Nucleus accumbens (tissue), 56 donors: Measurements from ENCODE around the gene CDK15.
"Not testable (repeated sequence)": the region's sequence is repeated elsewhere in the genome, so short reads cannot be mapped to it uniquely, and the experiment has no call there.

Source experiments
- DNase-seq, 56 donors: peaks; one replicate each; lab custom pipeline; 2025; lab: John Stamatoyannopoulos, UW

The CDK15 gene

DNA sequence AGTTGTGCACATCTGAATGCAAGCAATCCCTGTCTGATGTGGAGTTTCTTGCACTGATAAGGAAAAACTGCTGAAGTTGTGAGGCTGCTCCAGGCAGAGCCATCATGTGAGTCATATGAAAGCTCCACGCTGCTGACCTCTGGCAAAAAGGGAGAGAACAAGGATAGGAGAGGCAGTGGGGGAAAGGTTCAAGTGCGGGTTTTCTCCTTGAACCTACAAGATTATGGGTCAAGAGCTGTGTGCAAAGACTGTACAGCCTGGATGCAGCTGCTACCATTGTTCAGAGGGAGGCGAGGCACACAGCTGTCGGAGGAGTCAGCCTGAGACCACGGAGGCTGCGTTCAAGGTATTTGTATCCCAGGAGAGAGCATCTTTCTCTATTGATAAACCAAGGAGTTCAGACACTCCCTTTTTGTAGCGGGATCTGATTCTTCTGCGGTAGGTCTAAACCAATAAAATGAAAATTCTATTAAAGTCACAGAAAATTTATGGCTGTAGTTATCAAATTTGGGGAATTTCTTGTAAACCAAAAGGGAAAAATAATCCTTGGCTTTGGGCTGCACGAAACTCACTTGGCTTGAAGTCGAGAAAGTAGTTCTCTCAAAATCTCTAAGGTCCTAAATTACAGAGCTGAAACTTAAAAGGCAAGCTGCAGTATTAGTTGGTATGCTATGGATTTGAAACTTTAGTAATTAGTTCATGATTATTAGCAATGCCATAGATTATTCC lies at the start of gene CDK15:
CDK15 (plus strand) TSS at position 96 of the 729 bp plus-strand sequence; CDS start at position 224, 128 bp downstream.
- DNase-seq: no peak

DNA sequence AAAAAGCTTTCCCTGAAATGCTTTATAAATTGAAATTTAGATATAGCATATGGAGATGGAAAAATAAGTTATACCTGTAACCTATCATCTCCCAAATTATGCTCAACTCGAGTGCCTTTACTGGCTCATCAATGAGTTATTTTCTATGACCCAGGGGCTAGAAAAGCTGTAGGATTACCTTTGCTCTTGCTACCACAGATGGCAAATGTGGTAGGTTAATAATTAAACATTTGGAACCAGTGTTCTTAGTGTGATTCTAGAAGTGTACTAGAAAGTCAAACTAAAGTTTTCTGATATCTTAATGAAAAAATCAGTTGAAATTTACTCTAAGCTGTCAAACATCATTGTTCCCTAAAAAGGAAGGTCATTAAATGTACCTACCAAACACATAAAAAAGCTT lies 48.1 kb upstream of the CDK15 start:
- DNase-seq: no peak

DNA sequence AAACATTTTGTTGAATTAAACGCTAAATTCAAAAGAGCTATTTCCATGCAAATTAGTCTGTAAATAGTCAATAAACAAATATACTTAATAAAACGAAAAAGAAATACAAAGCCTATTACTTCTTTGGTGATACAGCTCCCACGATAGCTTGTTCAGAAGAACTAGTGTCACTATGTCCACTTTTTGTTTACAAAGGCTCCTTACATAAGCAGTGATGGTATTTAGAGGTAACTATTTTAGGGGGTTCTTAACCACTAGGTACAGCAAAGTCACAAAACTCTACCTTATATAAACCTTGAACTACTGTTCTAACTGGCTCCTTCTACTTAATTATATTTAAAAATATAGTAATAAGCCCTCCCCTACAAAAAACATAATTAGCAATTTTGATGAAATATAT lies 47.5 kb upstream of the CDK15 start:
- no peak for DNase-seq

DNA sequence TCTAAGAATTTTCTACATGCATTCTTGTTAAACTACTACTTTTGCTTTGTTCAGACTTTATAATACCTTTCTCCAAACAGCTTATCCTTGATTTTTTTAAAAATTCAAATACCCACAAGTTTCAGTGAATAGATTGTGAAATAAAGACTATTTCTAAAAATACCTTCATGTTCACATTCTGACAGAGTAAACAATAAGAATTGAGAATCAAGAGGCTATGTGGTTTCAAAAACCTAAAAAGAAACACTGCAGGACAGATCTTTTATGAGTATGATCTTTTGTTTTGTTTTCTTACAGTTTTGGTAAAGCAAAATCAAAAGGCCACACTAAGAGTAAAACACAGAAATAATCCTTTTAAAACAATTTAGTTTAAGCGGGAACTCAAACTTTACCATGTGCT lies 46.8 kb upstream of the CDK15 start:
- no peak for DNase-seq

DNA sequence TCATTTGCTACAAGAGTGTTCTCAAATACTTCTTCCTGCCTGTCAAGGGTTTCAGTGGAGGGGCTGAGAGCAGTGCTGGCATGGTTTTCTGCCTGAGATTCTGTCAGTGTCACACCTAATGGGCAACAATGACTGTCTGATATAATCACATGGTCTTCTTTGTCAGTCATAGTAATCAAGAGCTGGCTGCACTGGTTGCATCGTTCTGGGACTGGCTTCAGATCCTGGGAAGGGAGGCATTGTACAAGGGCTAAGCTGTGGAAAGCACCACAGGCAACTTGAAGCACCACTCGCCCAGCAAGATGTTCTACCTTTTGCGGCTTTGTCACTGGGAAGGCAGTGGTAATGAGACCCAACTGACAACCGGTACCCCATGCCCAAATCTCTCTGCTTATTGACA lies 45.2 kb upstream of the CDK15 start:
- no peak for DNase-seq

DNA sequence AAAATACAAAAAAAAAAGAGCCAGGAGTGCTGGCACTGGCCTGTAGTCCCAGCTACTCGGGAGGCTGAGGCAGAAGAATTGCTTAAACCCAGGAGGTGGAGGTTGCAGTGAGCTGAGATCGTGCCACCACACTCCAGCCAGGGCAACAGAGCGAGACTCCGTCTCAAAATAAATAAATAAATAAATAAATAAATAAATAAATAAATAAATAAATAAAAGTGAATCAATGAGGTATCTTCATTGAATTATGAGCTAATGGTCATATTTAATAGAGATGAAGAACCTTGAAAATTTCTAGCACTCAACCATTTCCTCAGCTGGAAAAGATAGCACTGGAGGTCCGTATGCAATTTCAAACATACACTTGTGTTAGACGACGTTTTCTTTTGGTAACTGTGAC lies 41.9 kb upstream of the CDK15 start:
- DNase-seq: not testable (repeated sequence)

DNA sequence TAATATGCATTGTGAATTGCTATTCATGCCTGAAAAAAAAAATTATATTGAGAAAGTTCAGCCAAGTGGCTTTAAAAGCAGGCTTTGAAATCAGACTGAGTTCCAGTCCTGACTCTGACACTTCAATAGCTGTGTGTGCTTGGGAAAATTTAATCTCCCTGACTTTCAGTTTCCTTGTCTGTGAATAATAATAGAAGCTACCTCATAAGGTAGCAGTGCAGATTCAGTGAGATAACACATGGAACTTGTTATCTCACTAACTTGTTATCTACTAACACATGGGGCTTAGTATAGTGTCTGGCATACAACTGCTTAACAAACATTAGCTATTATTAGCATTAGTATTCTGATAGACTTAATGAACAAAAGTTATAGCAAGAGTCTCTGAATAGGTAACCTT lies 40.5 kb upstream of the CDK15 start:
- DNase-seq: no peak

DNA sequence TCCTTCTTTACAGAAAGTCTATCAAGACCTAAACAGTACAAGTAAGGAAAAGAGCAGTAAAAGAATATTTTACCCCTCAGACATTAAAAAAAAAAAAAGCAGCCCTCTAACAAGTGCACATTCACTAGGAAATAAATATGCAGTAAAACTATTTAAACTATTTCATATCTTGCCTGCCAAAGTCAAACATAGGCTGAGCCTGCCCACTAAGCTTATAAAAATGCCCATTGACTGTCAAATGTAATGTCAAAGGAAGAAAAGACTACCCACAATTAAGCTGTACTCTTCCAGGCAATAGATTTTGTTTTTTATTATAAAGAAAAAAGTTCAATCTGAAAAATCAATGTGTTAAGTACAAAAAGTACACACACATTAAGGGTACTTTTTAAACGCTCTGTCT lies 37.4 kb upstream of the CDK15 start:
- DNase-seq: no peak

DNA sequence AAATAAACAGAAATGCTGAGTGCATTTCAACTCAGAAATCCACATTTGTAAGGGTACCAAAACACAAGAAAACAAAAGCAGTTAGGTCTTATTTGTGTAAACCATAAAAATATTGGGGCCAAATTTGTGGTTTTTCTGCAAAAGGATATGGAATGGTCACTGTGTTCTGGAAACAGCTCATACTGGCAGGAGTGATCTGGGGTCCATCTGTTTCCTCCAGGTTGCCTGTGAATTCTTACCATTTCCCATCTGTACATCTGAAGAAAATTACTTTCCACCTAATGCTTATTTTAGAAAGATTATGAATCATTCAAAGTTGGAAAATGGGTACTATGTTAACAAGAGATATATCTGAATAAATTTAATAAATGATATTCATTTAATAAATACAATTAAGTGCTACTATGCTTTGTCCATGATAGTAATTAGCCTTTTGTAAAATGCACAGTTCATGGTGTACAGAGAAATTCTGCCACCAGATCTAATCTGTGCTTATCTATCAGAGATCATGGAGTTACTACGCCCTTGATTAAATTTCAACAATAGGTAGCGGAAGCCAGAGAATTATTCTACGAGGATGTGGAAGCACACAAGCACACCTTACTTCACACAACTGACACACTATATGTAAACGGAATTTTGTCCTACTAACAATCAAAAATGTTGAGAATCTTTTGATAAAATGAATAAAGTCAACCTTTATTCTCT lies 36.5 kb upstream of the CDK15 start:
- no peak for DNase-seq

DNA sequence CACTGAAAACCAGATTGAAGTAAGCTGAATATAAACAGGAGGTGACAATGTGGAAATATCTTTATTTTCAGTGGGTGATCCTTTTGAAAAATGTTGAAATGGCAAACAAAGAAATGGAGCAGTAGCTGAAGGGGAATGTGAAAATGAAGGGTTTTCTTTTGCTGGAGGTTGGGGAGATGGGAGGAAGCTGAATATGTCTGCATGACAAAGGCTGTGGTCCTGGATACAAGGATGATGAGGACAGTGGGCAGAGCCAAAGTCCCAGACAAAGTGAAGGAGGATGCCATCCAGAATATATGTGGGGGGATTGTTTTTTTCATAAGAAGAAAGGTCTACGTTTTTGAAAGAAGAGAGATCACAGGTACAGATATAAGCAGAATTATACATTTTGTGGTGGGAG lies 32.3 kb upstream of the CDK15 start:
- DNase-seq: no peak

DNA sequence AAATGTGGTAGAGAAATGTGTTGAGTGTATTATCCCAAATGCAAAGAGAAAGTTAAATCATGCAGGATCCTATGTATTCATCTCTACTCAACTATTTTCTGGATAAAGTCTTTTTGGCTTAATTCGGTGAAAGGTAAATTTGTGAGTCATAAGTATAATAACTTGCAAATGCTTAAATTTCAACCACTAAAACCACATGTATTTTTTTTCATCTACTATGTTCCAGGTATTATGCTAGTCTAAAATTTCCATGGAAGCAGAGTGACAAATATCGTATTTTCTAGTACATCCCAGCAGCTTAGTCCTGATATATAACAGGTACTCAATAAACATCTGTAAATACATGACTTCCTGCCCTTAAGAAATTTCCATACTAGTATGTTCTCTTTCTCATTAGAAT lies 31.8 kb upstream of the CDK15 start:
- DNase-seq: no peak

DNA sequence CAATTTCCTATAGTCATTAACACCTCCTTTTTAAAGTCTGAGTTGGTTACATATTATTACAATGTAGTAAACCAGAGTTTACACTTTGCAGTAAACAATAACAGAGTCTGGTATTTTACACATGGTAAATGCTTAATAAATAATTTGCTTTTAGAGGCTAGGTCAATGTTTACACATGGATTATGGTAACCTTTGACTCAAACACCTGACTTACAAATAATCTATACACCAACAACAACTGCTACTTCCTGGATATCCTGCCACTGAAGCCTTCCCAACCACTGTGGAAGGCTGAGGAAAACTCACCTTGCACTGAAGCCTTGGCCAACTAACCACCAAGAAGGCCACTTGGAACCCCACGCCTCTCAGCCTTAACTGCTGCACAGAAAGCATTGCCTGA lies 31.0 kb upstream of the CDK15 start:
- DNase-seq: no peak

DNA sequence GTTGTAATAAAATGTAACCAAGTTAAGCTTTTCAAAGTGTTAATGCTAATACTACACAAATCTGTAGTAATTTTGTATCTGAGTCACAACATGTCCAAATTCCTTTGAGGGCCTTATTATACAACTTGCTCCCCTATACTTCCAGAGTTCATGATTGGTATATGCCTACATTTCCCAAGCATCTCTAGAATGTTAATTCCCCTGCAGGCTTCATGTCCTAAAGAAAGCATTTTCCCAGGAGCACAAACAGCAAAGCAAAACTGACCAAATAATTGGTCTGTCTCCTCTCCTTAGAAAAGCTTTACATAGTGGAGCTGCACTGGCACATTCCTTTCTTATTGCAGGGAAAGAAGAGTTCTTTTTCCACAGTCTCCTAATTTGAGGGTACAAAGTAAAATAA lies 29.3 kb upstream of the CDK15 start:
- DNase-seq: no peak

DNA sequence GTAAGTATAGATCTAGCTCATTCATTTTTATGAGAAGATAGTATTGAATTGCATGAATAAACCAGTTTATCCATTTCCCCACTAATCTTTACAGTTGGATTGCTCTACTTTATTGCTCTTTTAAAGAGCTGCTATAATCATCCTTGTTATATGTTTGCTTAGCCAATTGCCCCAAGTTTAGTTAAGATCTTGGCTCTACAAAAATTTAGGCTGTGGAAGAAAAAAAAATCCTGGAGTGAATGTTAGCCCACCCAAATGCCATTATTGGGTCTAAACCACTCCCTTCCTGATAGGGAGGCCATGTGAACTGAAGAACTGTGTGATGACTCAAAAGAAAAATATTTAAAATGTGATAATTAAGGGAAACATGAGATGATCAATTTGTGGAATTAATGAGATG lies 28.5 kb upstream of the CDK15 start:
- no peak for DNase-seq

DNA sequence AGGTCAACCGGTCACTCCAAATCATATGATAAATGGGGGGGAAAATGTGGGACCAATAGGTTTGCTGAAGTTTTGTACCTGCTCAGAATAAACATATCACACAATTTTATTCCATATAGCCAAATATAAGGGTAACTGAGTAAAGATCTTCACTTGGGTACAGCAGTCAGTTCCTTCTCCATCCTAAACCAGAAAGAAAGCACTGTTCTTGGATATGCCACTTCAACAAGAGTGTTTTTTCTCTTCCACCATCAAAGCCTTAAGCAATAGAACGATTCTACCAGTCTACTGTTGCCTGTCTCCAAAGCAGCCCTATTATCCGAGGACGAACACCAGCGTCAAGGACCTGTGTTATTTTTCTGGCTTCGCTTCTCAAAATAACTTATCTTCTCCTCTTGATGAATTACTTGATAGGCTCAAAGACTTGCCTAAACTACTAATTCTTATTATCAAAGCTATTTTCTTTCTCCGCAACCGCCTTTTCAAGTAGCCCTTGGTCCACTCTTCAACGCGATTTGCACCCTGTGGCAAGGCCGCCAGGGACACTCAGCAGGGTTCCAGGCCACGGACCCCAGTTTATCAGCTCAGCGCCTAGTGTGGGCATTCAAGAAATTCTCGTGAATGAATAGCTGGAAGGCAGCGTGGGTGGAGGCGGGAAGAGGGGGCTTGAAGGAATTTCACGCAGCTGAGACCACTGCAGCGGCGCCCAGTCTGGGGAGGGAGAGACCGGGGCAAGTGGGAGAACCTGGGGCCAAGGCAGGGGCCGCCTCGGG lies 26.2 kb upstream of the CDK15 start:
- peak in 17 of 56 donors; percentile 23 to 75 (median 48) for DNase-seq

DNA sequence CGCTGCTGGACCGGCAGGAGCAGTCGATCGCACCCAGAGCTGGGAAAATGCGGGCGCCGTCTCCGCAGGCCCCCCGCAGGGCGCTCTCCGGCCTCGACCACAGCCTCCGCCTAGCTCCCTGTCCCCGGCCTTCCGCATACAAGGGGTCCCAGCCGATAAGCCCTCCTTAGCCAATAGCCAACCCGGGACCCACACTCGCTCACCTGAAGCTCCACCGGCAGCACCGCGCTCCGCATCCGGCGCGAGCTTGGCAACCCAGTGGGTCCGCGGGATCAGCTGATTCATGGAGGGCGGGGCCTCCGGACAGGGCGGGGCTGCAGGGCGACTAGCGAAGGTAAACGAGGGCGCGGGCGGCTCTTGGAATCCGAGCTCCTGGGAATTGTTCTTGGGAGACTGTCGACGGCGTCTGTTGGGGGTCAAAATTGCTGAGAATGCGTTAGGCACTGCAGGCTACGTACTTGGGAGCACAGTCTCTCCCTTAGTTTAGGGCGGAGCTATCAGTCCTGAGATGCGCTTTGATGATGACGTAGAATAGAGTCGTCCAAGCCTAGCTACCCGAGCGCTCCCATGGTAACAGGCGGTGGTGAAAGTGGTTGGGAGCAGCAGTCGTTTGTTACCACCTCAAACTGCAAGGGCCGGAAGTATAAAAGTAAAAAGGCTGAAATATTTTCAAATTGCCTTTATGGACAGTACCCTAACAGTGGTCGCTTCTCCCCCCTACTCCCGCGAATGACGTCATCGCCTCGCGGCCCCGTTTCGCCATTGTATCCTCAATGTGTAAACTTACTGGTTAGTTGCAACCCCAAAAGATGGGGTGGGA lies 25.5 kb upstream of the CDK15 start, which contains the start of gene ALS2:
ALS2 (minus strand) TSS at position 260 of the 820 bp plus-strand sequence. CDS start 12,048 bp downstream, outside the sequence.
- peak; percentile 77 to 98 (median 92) for DNase-seq

DNA sequence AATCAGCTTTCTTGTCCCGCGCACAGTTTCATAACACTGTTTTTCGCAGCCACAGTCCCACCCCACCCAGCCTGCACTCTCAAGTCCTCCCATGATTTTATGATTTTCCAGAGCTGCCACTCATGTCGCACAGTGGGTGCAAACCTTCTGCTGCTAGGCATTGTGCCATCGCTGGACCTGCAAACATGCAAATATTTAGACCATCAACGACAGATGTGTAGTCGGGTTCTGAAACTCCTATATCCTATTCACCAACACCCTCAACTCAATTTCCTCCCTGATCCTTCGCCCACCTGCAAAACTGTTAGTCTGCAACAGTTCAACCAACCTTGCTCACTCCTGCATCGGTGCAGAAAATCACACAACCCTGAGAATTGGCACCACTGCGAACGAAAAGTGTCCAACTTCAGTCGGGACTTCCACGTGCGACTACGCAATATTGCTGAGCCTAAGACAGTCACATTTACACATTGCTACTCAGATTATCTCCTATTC lies 24.7 kb upstream of the CDK15 start:
- peak in 39 of 56 donors; percentile 4 to 76 (median 51) for DNase-seq

DNA sequence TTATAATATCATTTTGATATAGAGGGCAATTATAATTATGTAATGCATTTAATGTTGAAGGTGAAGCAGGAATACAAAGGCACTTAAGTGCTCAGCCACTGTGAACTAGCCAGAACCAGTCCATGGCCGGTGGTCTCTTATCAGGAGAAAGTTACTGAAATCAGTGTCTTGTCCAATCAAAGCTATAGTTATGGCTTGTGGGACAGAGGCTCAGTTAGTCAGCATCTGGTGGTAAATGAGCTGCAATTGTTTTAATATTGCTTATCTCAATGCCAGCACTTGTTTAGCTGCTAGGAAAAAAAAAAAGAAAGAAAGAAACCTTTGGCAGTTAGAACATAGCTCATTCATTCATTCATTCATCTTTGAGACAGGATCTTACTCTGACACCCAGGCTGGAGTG lies 21.8 kb upstream of the CDK15 start:
- DNase-seq: no peak

DNA sequence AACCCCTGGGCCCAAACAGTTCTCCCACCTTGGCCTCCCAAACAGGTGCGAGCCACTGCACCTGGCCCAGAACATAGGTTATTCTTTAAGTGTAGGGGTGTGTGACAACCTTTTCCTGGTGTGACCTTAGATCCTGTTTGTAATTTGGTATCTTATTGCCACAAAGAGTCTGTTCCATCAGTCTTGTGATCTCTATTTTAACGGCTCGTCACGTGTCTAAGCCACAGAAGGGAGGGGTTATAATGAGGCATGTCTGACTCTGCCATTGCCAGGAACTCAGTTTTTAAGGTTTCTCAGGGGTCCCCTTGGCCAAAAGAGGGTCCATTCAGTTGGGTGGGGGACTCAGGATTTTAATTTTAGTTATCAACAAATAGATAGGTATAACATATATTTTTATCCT lies 21.2 kb upstream of the CDK15 start:
- no peak for DNase-seq

DNA sequence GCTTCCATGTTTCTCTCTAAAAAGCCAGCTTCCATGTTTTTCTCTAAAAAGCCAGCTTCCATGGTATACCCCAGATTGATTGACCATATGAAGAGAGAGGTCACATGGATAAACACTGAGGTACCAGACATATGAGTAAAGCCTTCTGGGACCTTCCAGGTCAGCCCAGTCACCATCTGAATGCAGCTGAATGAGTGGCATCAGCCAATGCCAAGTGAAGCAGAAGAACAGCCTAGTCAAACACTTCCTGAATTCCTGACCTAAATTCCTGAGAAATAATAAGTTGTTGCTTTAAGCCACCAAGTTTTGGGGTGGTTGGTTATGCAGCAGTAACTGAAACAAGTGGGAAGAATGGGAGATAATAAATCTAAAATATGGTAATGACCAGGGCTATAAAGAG lies 19.9 kb upstream of the CDK15 start:
- DNase-seq: no peak
